HEK293 (cell line): ENCODE data around the gene LRCH1.
A peak's percentile ranks its signal among the peaks of the same experiment; 100 is the strongest.

Experiments
- CTCF ChIA-PET: fragments of 350-600 bp; formaldehyde crosslinking; extraction: SDS; loops from one replicate; lab custom pipeline; 2021; ENCODE audit warnings: antibody characterized with exemption; lab: Yijun Ruan, JAX
- POLR2A ChIA-PET: fragments of 300-600 bp; formaldehyde crosslinking; extraction: SDS; loops from one replicate; lab custom pipeline; 2020; ENCODE audit warnings: antibody characterized with exemption, inconsistent platforms; lab: Yijun Ruan, JAX
- H3K27ac ChIP-seq: fragments of 200-500 bp; sonication (Bioruptor generic); 2 replicates; pipeline ENCODE4 v1.5.1; 2014; ENCODE audit warnings: low read depth, low read length, control low read depth, inconsistent platforms; ENCODE audit errors: extremely low read depth
- H3K36me3 ChIP-seq, 2 experiments: fragments of 200-500 bp in 1 of 2; sonication (Bioruptor generic) in 1 of 2; 1 replicate in 1 of 2; 2 replicates in 1 of 2; pipeline ENCODE4 v1.5.1; 2014 to 2017; ENCODE audit warnings: inconsistent platforms in 2 of 2, low read length in 2 of 2; ENCODE audit not compliant: control insufficient read depth in 2 of 2, insufficient read depth in 1 of 2
- H3K4me1 ChIP-seq: fragments of 200-500 bp; sonication (Bioruptor generic); 2 replicates; pipeline ENCODE4 v1.5.1; 2014; ENCODE audit warnings: mild to moderate bottlenecking, low read length, inconsistent platforms; ENCODE audit not compliant: control insufficient read depth, insufficient read depth
- H3K4me3 ChIP-seq: 2 replicates; pipeline ENCODE4 v1.5.1; 2011; ENCODE audit warnings: low read depth, mild to moderate bottlenecking, control low read depth, low read length, moderate library complexity
- H3K9me3 ChIP-seq: fragments of 200-500 bp; sonication (Bioruptor generic); 2 replicates; pipeline ENCODE4 v1.5.1; 2014; ENCODE audit warnings: low read depth, low read length, inconsistent platforms; ENCODE audit not compliant: control insufficient read depth, insufficient read depth
- EGR2 ChIP-seq: fragments of 450-650 bp; formaldehyde crosslinking; IDR thresholded peaks from 2 replicates; pipeline ENCODE4 v1.5.1; 2016; ENCODE audit warnings: low read depth, missing biosample characterization, missing genetic modification characterization
- FEZF1 ChIP-seq: fragments of 450-650 bp; formaldehyde crosslinking; IDR thresholded peaks from 2 replicates; pipeline ENCODE4 v1.5.1; 2016; ENCODE audit warnings: missing biosample characterization, missing genetic modification characterization
- GLIS1 ChIP-seq: fragments of 450-650 bp; formaldehyde crosslinking; IDR thresholded peaks from 2 replicates; pipeline ENCODE4 v1.5.1; 2016; ENCODE audit warnings: missing biosample characterization, missing genetic modification characterization
- HOXC10 ChIP-seq: sonication (generic); formaldehyde crosslinking; IDR thresholded peaks from 2 replicates; pipeline ENCODE4 v1.8.1; 2023; ENCODE audit warnings: mild to moderate bottlenecking, missing genetic modification reagents
- KLF7 ChIP-seq: fragments of 450-650 bp; formaldehyde crosslinking; IDR thresholded peaks from 2 replicates; pipeline ENCODE4 v1.5.1; 2016; ENCODE audit warnings: missing biosample characterization, missing genetic modification characterization, borderline replicate concordance
- MZF1 ChIP-seq: fragments of 450-650 bp; formaldehyde crosslinking; IDR thresholded peaks from 2 replicates; pipeline ENCODE4 v1.5.1; 2017; ENCODE audit warnings: missing biosample characterization, missing genetic modification characterization, borderline replicate concordance
- OVOL3 ChIP-seq: fragments of 450-650 bp; formaldehyde crosslinking; IDR thresholded peaks from 2 replicates; pipeline ENCODE4 v1.5.1; 2016; ENCODE audit warnings: missing biosample characterization, missing genetic modification characterization
- SCRT2 ChIP-seq: fragments of 450-650 bp; formaldehyde crosslinking; IDR thresholded peaks from 2 replicates; pipeline ENCODE4 v1.5.1; 2016; ENCODE audit warnings: missing biosample characterization, missing genetic modification characterization
- ZBTB1 ChIP-seq: fragments of 450-650 bp; formaldehyde crosslinking; IDR thresholded peaks from 2 replicates; pipeline ENCODE4 v1.5.1; 2016; ENCODE audit warnings: missing biosample characterization, missing genetic modification characterization
- ZBTB20 ChIP-seq: fragments of 450-650 bp; formaldehyde crosslinking; IDR thresholded peaks from 2 replicates; pipeline ENCODE4 v1.5.1; 2016; ENCODE audit warnings: missing biosample characterization, missing genetic modification characterization
- ZFHX2 ChIP-seq: fragments of 450-650 bp; formaldehyde crosslinking; conservative IDR thresholded peaks from 2 replicates; pipeline ENCODE4 v1.5.1; 2016; ENCODE audit warnings: missing biosample characterization, missing genetic modification characterization
- ZNF10 ChIP-seq: fragments of 450-650 bp; formaldehyde crosslinking; IDR thresholded peaks from 2 replicates; pipeline ENCODE4 v1.5.1; 2017; ENCODE audit warnings: missing biosample characterization, missing genetic modification characterization
- ZNF211 ChIP-seq: fragments of 450-650 bp; formaldehyde crosslinking; IDR thresholded peaks from 2 replicates; pipeline ENCODE4 v1.5.1; 2016; ENCODE audit warnings: low read depth, missing biosample characterization, missing genetic modification characterization
- ZNF37A ChIP-seq: fragments of 450-650 bp; IDR thresholded peaks from 2 replicates; pipeline ENCODE4 v1.5.1; 2018; ENCODE audit warnings: missing biosample characterization, missing genetic modification characterization
- ZNF596 ChIP-seq: fragments of 450-650 bp; IDR thresholded peaks from 2 replicates; pipeline ENCODE4 v1.5.0; 2018; ENCODE audit warnings: missing biosample characterization, mild to moderate bottlenecking, missing genetic modification characterization, moderate library complexity
- ZNF600 ChIP-seq: fragments of 450-650 bp; formaldehyde crosslinking; IDR thresholded peaks from 2 replicates; pipeline ENCODE4 v1.5.1; 2016; ENCODE audit warnings: missing biosample characterization, missing genetic modification characterization
- ZNF610 ChIP-seq: fragments of 450-650 bp; formaldehyde crosslinking; IDR thresholded peaks from 2 replicates; pipeline ENCODE4 v1.5.1; 2016; ENCODE audit warnings: missing biosample characterization, missing genetic modification characterization, borderline replicate concordance
- ZNF785 ChIP-seq: fragments of 450-650 bp; formaldehyde crosslinking; IDR thresholded peaks from 2 replicates; pipeline ENCODE4 v1.5.1; 2016; ENCODE audit warnings: missing biosample characterization, missing genetic modification characterization
- TF ChIP-seq, protein P1 (sequence below): fragments of 450-650 bp; formaldehyde crosslinking; IDR thresholded peaks from 2 replicates; pipeline ENCODE4 v1.5.1; 2016; ENCODE audit warnings: missing biosample characterization, missing genetic modification characterization
- TF ChIP-seq, protein P2 (sequence below): fragments of 450-650 bp; formaldehyde crosslinking; IDR thresholded peaks from 2 replicates; pipeline ENCODE4 v1.5.1; 2017; ENCODE audit warnings: missing biosample characterization, missing genetic modification characterization

The LRCH1 gene

DNA sequence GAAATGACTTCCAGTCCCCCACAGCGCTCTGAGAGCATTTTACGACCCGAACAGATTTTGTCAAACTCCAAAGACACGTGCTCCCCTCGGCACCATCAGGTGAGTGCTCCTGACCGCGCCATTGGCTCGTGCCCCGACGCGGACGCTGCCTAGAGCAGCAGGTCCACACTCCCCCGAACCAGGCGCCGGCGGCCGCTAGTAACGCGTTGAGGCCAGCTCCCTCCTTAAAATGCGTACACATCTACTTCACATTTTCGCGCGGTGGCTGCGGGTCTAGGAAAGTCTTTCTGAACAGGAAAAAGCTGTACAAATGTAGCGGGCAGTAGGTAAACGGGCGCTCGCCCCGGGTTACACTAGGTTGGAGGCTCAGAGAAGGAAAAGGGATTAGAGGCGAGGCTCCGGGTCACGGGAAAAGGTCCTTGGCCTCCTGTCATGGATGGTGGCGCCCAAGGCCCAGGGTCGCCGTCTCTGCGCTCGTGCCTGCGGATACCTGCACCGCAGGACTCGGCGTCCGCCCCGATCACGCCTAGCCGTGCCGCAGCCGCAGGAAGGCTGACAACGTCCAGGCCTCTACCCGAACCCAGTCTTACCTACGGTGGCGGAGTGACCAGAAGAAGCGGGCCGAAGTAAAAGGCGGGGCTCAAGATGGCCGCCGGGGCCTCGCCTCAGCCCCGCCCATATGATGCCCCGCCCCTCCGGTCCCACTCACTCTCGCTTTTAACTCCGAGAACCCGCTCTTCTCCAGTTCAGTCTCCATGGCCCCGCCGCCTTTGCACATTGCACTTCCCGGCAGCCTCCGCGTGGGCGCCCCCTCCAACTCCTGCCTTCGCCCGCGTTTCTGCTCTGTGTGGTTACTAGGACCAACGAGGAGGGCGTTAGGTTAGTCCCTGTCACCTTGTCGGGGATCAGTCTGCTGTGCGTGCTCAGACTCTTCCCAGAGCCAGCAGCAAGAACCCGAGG, 243.8 kb downstream of the LRCH1 start, which contains the start of gene ESD (continued):
- peak; percentile 90 for TF ChIP-seq ZFHX2 (tag by site-specific recombination)
- TF ChIP-seq EGR2 = peak; percentile 89
- no peak for TF ChIP-seq ZNF785
- TF ChIP-seq ZNF10 (tag by site-specific recombination) = peak; percentile 14; the same call in 1 of the 2 replicates
- no peak for TF ChIP-seq OVOL3 (tag by site-specific recombination)
- peak; percentile 82; the same call in 1 of the 2 replicates for TF ChIP-seq GLIS1
- no peak for TF ChIP-seq ZNF211
- TF ChIP-seq ZBTB1 (tag by site-specific recombination) = no peak; the same call in 1 of the 2 replicates
- TF ChIP-seq HOXC10 = 0 out of 2 replicates have a peak, but pooled peaks have one; percentile 83
- peak; percentile 38; the same call in 1 of the 2 replicates for TF ChIP-seq ZNF610 (tag by site-specific recombination)
- peak; percentile 90 for TF ChIP-seq KLF7 (tag by site-specific recombination)
- no peak for TF ChIP-seq ZBTB20 (tag by site-specific recombination)
- TF ChIP-seq ZNF596 (tag by site-specific recombination) = 0 out of 2 replicates have a peak, but pooled peaks have one; percentile 44
- TF ChIP-seq ZNF37A (tag by site-specific recombination) = no peak
- TF ChIP-seq FEZF1 (tag by site-specific recombination) = no peak
- TF ChIP-seq MZF1 (tag by site-specific recombination) = 0 out of 2 replicates have a peak, but pooled peaks have one; percentile 11
- TF ChIP-seq ZNF600 (tag by site-specific recombination) = peak; percentile 46; the same call in 1 of the 2 replicates
- TF ChIP-seq, protein P1, sequence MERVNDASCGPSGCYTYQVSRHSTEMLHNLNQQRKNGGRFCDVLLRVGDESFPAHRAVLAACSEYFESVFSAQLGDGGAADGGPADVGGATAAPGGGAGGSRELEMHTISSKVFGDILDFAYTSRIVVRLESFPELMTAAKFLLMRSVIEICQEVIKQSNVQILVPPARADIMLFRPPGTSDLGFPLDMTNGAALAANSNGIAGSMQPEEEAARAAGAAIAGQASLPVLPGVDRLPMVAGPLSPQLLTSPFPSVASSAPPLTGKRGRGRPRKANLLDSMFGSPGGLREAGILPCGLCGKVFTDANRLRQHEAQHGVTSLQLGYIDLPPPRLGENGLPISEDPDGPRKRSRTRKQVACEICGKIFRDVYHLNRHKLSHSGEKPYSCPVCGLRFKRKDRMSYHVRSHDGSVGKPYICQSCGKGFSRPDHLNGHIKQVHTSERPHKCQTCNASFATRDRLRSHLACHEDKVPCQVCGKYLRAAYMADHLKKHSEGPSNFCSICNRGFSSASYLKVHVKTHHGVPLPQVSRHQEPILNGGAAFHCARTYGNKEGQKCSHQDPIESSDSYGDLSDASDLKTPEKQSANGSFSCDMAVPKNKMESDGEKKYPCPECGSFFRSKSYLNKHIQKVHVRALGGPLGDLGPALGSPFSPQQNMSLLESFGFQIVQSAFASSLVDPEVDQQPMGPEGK (tag by site-specific recombination) = peak; percentile 75
- TF ChIP-seq, all 188 proteins: peak for 48

DNA sequence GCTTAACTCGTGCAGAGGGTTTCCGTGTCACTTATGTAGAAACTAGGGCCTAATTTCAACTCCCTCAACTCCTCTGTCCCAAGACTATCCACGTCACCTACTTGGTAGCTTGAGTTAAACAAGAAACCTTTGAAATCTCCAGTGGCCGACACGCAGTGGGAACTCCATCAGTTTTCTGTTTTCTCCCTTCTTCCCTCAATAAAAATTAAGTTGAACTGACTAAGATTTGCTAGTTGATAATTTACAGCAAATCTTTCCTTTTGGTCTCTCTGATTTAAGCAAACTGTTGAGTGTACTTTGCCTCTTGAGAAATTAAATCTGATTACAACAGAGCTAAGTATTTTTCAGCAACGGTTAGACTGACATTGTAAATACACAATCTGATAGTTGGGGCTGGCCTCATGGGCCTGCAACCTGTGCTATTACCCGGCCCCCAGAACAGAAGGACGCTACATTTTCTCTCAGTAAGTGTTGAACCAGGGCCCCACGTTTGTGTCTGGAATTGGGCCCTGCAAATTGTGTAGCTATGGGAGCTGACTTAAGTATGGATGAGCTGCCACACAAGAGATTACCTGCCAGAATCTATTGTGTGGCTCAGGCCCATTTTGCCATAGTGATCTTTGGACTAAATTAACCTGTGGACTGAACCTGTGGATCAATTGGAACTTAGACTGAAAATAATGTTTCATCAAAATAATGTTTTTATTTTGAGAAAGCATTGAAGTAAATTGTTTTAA, 244.7 kb downstream of the LRCH1 start:
- POLR2A ChIA-PET = no interaction called here
- peak; percentile 62; the same call in 1 of the 2 replicates for TF ChIP-seq SCRT2 (tag by site-specific recombination)
- TF ChIP-seq, protein P2, sequence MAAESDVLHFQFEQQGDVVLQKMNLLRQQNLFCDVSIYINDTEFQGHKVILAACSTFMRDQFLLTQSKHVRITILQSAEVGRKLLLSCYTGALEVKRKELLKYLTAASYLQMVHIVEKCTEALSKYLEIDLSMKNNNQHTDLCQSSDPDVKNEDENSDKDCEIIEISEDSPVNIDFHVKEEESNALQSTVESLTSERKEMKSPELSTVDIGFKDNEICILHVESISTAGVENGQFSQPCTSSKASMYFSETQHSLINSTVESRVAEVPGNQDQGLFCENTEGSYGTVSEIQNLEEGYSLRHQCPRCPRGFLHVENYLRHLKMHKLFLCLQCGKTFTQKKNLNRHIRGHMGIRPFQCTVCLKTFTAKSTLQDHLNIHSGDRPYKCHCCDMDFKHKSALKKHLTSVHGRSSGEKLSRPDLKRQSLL (tag by site-specific recombination) = no peak
- H3K4me1 ChIP-seq = no peaks in the 10 kb centered on the region; the same call in 1 of the 2 replicates
- peak overlapping the region; percentile 96 for H3K4me3 ChIP-seq
- H3K27ac ChIP-seq = peak overlapping the region; percentile 57; the same call in 1 of the 2 replicates
- peaks cover 3 to 7% of the 10 kb centered on the region in 2 experiments; a peak in 1 of 3 replicates for H3K36me3 ChIP-seq
- no peaks in the 10 kb centered on the region for H3K9me3 ChIP-seq
- CTCF ChIA-PET = no interaction called here
